Ramos (cell line): ENCODE measurements around the gene GTF3C1.
"Not testable (repeated sequence)": the region's sequence is repeated elsewhere in the genome, so short reads cannot be mapped to it uniquely, and the experiment has no call there.

Experiments
- in situ Hi-C: fragments of 300-500 bp; cut with MboI; formaldehyde crosslinking; loops from one replicate; pipeline ENCODE4 v1.14.3; 2022; ENCODE audit warnings: low sequenced_read_pairs; ENCODE audit not compliant: unreplicated experiment

GTF3C1 gene

DNA sequence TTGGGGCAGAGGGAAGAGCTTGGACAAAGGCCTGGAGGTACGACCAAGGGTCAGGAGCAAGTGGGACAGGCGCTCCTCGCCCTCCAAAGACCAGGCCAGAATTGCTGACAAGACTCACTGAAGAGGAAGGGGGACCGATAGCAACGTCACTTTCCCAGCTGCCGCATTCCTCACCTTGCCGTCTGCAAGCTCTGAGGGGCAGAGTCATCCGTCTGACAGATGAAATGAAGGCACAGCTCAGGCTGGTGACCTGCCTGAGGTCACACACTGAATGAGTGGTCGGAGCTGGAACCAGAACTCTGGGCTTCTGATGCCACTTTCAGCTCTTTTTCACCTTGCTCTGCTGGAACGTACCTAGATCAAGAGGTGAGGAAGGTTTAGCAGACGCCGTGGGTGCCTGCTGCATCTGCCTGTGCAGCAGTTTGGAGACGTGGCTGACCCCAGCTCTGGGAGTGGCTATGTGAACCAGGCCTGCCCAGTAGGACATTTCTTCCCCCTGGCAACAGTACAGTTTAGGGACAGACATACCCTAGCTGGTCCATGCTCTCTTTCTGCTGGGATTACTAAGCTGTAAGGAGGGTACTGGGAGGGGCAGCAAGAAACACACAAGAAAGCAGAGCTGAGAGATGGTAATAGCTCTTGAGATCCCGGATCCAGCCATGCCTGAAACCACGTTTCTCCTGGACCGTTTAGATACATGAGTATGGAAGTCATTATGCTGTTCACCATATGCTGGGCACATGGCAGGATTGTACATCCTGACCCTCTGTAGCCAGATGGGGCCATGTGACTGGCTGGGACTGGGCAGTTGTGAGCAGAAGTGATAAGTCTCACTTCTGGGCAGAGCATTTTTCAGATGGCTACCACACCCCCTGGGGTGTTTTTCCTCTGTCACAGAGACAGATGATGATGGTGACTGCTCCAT, 96.9 kb downstream of the GTF3C1 start:
- in situ Hi-C loops = loop anchor here (25.0 kb wide), 1 partner anchor 291 kb away; no protein-coding TSS in a partner anchor

DNA sequence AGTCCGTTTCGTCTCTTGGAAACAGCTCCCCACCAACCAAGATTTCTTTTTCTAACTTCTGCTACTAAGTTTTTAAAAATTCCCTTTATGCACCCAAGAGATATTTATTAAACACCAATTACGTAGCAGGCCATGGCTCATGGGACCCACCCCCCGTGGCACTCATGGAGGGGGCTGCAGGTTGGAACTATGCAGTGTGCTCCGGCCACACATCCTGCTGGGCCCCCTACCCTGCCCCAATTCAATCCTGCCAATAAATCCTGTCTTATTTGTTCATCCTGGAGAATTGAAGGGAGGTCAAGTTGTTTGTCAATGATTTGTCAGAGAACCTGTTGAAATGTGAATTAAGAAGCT, 99.5 kb downstream of the GTF3C1 start:
- in situ Hi-C loops = loop anchor here (25.0 kb wide), 1 partner anchor 288 kb away; no protein-coding TSS in a partner anchor

DNA sequence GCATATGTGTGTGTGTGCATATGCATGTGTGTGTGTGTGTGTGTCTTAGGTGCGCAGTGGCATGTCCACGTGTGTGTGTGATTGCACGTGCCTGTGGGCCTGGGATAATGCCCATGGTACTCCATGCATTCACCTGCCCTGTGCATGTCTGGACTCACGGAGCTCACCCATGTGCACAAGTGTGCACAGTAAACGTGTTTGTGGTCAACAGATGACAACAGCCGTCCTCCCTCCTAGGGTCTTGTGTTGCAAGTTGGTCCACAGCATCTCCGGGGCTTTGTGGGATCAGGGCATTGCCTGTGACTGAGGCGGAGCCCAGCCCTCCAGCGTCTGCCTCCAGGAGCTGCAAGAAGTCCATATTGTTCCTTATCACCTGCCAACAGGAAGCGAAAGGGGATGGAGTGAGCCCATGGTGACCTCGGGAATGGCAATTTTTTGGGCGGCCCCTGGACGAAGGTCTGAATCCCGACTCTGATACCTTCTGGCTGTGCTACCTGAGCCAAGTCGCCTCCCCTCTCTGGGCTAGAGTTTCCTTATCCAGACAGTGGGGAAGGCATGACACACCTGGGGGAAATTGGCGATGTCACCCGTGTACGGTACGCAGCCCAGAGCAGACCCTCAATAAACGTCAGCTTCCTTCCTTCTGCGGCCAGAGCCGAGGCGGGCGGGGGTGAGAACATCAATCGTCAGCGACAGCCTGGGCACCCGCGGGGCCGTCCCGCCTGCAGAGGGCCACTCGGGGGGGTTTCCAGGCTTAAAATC, 100.1 kb downstream of the GTF3C1 start:
- in situ Hi-C loops = loop anchor here (25.0 kb wide), 1 partner anchor 287 kb away; no protein-coding TSS in a partner anchor

DNA sequence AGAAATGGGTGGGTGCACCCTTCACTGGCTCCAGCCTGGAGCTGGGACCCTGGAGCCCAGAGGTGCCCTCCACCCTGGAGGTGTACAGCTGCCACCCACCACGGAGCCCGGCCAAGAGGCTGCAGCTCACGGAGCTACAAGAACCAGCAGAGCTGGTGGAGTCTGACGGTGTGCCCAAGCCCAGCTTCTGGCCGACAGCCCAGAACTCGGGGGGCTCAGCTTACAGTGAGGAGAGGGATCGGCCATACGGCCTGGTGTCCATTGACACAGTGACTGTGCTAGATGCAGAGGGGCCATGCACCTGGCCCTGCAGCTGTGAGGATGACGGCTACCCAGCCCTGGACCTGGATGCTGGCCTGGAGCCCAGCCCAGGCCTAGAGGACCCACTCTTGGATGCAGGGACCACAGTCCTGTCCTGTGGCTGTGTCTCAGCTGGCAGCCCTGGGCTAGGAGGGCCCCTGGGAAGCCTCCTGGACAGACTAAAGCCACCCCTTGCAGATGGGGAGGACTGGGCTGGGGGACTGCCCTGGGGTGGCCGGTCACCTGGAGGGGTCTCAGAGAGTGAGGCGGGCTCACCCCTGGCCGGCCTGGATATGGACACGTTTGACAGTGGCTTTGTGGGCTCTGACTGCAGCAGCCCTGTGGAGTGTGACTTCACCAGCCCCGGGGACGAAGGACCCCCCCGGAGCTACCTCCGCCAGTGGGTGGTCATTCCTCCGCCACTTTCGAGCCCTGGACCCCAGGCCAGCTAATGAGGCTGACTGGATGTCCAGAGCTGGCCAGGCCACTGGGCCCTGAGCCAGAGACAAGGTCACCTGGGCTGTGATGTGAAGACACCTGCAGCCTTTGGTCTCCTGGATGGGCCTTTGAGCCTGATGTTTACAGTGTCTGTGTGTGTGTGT, 100.9 kb downstream of the GTF3C1 start:
- in situ Hi-C loops = no loop called here

DNA sequence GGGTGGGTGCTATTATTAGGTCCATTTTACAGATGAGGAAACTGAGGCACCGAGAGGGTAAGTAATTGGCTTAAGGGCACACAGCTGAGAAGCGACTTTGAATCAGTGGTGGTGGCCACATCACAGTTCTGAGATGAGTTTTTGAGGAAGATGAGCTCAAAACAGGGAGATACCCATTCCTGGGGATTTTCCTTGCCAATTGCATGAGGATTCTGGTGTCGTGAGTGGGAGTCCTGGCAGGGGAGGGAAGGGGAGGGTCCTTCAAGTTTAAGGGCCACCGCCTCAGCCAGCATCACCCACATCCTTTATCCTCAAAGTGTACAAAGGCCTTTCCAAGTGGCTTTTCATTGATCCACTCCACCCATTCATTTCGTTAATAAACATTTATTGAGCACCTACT, 102.4 kb downstream of the GTF3C1 start:
- in situ Hi-C loops = no loop called here

DNA sequence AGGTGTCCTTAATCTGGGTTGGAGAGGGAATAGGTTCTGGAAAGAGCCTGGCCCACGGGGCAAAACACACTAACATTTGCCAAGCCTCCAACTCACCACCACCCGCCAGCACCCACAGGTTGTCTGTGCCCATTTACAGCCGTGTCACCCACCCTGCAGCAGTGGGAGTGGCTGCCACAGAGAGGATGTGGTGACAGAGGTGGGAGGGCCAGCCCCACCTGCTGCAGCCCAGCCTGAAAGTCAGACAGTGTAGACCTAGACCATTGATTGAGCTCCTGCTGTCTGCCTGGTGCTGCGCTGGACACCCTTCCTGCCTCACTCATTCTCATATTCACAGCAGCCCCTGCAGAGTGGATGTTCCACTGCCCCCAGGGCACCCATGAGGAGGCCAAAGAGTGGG, 103.0 kb downstream of the GTF3C1 start:
- in situ Hi-C loops = no loop called here

DNA sequence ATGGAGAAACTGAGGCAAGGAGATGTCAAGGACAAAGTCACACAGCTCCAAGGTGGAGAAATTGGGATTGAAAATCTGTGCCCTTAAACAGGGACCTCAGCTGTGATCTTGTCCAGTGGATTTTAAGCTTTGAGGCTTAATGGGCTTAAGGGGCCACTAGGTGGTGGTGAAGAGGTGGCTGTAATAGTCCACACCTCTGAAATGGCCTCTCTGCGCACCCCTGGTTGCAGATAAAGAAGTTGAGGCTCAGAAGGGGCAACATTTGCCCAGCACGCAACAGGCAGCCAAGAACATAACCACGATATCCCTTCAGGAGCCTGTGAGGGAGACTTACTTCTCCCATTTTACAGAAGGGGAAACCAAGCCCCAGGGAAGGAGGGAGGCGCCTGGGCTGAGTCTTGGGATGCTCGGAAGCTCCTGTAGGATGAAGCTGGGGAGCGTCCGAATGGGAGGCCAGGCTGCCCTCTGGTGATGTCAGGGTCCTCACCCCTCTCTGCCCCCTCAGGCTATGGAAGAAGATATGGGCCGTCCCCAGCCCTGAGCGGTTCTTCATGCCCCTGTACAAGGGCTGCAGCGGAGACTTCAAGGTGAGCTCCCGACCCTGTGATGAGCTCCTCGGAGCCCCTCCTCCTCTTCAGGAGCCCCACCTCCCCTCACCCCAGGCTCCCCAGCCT, 104.1 kb downstream of the GTF3C1 start:
- in situ Hi-C loops = no loop called here

DNA sequence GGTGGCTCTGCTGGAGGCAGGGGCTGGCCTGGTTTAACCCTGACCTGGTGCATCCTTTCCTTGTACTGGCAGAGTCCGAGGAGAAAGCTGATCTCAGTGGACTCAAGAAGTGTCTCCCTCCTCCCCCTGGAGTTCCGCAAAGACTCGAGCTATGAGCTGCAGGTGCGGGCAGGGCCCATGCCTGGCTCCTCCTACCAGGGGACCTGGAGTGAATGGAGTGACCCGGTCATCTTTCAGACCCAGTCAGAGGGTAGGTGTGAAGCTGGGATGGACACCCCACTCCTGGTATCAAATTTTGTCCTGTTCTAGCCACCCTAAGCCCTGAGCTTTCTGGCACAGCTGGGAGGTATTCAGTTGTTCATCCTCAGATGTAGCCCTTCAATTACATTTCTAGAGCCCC, 105.2 kb downstream of the GTF3C1 start:
- in situ Hi-C loops = no loop called here

DNA sequence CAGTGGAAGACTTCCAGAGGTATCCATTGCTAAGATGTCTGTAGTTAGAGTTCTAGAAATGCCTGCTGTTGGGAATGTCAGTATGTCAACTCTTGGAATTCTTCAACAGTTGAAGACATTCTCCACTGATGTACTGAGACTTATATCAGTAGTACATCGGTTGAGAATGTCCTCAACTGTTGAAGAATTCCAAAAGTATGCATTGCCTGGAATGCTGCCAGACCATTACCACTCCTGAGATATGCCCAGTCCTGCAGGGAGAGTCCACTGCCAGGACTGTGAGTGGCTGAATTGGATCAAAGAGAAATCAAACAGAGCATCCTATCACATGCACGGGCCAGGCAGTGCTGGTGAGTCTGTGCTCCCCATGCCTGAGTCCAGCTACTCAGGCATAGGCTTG, 105.7 kb downstream of the GTF3C1 start:
- in situ Hi-C loops = no loop called here

DNA sequence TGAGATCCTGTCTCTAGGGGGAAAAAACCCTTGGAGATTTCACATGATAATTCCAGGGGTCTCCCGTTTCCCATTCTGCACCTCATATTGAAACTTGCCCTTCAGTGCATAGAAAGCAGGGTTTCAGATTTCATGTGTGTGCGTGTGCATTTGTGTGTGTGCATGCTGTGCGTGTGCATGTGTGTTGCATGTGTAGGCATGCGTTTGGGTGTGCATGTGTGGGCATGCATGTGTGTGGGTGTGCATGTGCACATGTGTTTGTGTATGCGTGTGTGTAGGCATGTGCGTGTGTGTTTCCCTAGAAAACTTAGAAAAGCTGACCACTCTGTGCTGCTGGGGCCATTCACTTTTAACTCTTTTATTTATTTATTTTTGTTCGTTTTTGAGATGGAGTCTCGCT, 107.7 kb downstream of the GTF3C1 start:
- in situ Hi-C loops = no loop called here

DNA sequence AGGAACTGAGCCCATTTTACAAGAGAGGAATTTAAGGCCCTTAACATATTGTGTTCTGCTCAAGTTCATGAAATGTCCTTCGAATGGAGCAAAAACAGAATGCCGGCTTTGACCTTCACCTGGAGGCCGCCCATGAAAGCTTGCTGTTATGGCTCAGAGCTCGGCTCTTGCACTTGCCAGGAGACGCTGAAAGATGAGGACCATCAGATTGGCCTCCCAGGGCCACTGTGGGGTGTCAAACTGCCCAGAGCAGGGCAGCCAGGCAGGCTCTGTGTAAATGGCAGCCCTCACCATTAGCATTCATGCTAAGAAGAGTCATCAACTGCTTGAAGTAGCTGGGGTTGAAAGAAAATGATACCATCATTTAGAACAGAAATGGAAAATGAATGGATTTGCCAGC, 108.4 kb downstream of the GTF3C1 start:
- in situ Hi-C loops = no loop called here

DNA sequence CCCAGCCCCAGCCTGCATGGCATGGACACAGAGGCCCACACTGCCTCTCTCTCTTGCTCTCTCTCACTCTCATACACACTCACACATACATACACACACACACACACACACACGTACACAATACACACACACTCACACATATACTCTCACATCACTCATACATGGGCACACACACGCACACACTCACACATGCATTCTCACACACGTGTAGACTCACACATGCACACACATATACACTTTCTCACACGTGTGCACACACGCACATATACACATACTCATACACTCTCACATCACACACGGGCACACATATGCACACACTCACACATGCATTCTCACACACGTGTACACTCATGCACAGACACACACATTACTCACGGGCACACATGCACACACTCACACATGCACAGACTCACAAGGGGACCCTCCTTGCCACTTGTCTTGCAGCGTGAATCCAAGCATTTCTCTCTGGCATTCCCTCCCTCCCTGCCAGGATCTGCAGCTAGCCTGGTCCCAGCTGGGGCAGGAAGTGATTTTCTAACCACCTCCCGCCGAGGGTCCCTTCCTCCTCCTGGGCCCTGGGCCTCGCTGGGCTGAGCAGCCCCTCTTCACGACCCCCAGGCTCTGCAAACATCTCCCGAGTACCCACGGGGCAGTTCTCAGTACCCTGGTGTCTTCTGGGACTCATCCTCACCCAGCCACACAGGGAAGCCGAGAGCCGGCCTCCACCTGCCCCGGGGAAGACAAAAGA, 110.3 kb downstream of the GTF3C1 start:
- in situ Hi-C loops = no loop called here

DNA sequence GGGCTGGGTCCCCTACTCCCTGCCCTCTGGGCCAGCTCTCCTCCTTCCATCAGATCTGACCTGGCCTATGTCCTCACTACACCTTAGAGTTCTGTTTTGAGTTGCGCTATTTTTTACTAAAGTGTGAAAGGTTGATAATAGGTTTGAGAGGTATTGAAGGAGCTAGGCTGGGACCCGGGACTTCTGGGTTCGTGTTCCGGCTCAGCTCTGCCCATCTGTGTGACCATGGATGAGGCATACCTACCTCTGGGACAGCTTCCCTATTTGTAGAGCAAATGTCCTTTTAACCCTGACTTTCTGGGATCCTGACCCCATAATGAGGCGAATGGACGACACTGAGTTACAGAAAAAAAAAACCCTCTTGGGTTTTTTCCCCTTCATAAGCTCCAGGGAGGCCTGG, 111.8 kb downstream of the GTF3C1 start:
- in situ Hi-C loops = no loop called here

DNA sequence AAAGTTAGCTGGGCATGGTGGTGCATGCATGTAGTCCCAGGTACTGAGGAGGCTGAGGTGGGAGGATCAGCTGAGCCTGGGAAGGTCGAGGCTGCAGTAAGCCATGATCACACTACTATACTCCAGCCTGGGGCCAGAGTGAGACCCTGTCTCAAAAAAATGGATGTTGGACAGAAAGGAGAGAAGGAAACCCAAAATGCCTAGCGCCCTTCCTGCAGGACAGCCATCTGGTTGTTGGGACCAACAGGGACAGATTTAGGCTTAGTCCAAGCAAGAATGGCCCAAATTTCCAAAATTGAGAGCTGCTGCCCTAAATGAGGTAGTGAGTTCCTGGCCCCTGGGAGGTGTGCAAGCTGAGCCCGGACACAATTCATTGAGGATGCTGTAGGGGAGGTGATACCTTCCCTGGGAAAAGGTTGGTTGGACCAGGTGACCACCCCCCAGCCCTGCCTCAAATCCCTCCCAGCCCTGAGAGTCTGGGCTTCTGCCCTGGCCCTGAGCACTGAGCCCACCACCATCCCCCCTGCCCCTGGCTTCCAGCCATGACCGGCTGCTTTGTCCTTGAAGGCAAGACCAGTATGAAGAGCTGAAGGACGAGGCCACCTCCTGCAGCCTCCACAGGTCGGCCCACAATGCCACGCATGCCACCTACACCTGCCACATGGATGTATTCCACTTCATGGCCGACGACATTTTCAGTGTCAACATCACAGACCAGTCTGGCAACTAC, 112.6 kb downstream of the GTF3C1 start:
- in situ Hi-C loops = no loop called here

DNA sequence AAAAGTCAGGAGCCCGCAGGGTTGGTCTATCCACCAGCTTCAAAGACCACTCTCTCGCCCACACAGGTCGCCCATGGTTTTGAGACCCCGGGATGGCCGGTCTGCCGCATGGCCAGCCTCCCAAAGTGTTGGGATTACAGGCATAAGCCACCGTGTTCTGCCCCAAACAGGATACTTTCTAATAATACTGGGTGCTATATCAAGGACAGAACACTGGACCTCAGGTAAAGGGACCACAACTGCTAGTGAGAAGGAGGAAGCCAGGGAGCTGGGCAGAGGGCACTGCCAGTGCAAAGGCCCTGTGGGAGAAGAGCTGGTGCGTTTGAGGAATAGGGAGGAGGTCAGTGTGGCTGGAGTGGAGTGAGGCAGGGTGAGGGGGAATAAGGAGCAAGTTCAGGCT, 113.6 kb downstream of the GTF3C1 start:
- in situ Hi-C loops = no loop called here

DNA sequence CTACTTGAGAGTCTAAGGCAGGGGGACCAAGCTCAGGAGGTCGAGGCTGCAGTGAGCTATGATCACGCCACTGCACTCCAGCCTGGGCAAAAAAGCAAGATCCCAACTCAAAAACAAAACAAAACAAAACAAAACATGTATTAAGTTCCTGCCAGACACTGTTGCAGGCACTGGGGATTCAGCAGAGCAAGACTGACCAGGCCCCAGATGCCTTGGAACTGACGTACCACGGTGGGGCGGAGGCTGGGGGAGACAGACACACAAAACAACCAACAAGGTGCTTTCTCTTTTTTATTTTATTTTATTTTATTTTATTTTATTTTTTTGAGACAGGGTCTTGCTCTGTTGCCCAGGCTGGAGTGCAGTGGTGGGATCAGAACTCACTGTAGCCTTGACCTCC, 114.6 kb downstream of the GTF3C1 start:
- in situ Hi-C loops = not testable (repeated sequence)

DNA sequence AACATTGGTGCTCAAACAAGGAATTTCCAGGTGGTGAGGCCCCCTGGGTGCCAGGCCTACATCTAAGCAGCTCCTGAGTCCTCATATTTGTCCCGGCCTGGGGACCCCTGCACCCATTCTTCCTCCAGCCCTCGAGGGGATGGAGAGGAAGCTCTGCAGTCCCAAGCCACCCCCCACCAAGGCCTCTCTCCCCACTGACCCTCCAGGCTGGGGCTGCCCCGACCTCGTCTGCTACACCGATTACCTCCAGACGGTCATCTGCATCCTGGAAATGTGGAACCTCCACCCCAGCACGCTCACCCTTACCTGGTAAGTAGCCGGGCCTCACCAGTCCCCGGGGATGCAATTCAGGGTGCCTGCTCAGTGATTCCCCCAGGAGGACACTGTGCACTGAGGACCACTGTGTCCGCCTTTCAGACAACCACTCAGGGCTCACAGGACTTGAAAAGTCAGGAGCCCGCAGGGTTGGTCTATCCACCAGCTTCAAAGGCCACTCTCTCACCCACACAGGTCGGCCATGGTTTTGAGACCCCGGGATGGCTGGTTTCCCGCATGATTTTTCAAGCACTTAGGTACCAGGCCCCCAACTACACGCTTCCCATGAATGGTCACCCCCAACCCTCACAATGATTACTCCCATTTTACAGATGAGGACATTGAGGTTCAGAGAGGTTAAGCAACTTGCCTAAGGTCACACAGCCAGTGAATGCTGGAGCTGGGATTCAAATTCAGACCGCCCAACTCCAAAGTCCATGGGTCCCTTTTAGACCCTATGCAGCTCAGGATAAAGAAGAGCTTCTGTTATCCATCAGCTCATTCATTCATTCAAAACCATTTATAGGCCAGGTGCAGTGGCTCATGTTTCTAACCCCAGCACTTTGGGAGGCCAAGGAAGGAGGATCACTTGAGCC, 115.3 kb downstream of the GTF3C1 start:
- in situ Hi-C loops = no loop called here

DNA sequence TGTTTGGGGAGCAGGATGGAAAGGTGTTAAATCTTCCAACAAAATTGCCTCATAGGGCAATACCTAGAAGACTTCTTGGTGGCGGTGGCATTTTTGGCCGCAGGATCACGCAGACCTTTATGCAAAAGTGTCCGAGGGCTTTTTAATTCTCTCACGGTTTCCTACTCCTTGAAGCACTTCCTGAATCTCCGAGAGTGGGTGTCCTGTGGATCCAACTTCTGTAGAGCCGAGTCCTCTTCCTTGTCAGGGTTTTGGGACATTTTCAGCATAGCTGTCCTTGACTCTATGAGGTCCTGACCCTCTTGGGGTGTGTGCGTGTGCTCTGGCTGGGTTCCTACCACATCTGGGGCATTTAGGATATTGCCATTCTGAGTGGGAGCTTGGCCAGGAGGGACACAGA, 116.1 kb downstream of the GTF3C1 start:
- in situ Hi-C loops = no loop called here
